Right atrium auricular region (tissue), 2 donors: ENCODE measurements around the gene SLC35F4. TPM values are rescaled to one million over a fixed set of nuclear protein-coding genes. Genes with fewer than 3 reads are reported as not detected.
"Not testable (repeated sequence)": the region's sequence is repeated elsewhere in the genome, so short reads cannot be mapped to it uniquely, and the experiment has no call there.

Experiments used
- DNase-seq: peaks from one replicate; pipeline ENCODE4 v3.0.0-alpha.2; 2019; ENCODE audit warnings: low spot score
- H3K27ac ChIP-seq, 2 donors: fragments of 200-600 bp; sonication (generic); 1 replicate in 1 of 2; 2 replicates in 1 of 2; pipeline ENCODE4 v1.5.1; 2016 to 2019
- H3K27me3 ChIP-seq, 2 donors: fragments of 200-600 bp; sonication (generic); one replicate each; pipeline versions ENCODE4 v1.5.1 to v1.6.0; 2017 to 2019
- H3K36me3 ChIP-seq: fragments of 200-600 bp; sonication (generic); one replicate; pipeline ENCODE4 v1.5.1; 2016
- H3K4me1 ChIP-seq, 2 donors: fragments of 200-600 bp; sonication (generic); one replicate each; pipeline versions ENCODE4 v1.5.1 to v1.6.0; 2017 to 2019
- H3K4me3 ChIP-seq, 2 donors: fragments of 200-600 bp; sonication (generic); 1 replicate in 1 of 2; 2 replicates in 1 of 2; pipeline ENCODE4 v1.5.1; 2017 to 2019; ENCODE audit warnings: mild to moderate bottlenecking in 1 of 2, moderate library complexity in 1 of 2
- H3K9me3 ChIP-seq, 2 donors: fragments of 200-600 bp; sonication (generic); one replicate each; pipeline ENCODE4 v1.5.1; 2019
- CTCF ChIP-seq, 2 donors: fragments of 200-600 bp; sonication (generic); IDR thresholded peaks; one replicate each; pipeline ENCODE4 v1.5.1; 2019; ENCODE audit warnings: antibody characterized with exemption in 2 of 2
- total RNA-seq, 2 donors: library from RNA; depleted of rRNA; stranded (reverse); fragments of >200 nt; gene quantifications; one replicate each; pipeline ENCODE4 v1.1.0, GENCODE V29; 2016

Gene SLC35F4
- total RNA-seq, 2 donors from 2014 or later = not detected

- Histone ChIP-seq H3K27me3 (peaks cover 0 to 12% of the 10 kb centered on the region in 2 donors), H3K4me1 (peaks cover 0 to 17% of the 10 kb centered on the region in 2 donors), H3K27ac (no peak overlapping the region), H3K9me3 (no peaks in the 10 kb centered on the region), H3K36me3 (no peaks in the 10 kb centered on the region), H3K4me3 (no peak overlapping the region)
- TF ChIP-seq CTCF (IDR thresholded peaks at IDR 0.05) = no peak
- no peak for DNase-seq
These were observed 1.2 kb downstream of the SLC35F4 start for GRCh38 chr14:57864659-57865058.

- H3K9me3 ChIP-seq = no peaks in the 10 kb centered on the region
- DNase-seq = no peak
- TF ChIP-seq CTCF (IDR thresholded peaks at IDR 0.05) = no peak
- no peaks in the 10 kb centered on the region for H3K36me3 ChIP-seq
- peaks cover 0 to 17% of the 10 kb centered on the region in 2 donors for H3K4me1 ChIP-seq
- H3K27me3 ChIP-seq = peaks cover 0 to 12% of the 10 kb centered on the region in 2 donors
- no peak overlapping the region for H3K4me3 ChIP-seq
- no peak overlapping the region for H3K27ac ChIP-seq
These were observed 2.4 kb downstream of the SLC35F4 start for GRCh38 chr14:57863471-57863870.

DNA sequence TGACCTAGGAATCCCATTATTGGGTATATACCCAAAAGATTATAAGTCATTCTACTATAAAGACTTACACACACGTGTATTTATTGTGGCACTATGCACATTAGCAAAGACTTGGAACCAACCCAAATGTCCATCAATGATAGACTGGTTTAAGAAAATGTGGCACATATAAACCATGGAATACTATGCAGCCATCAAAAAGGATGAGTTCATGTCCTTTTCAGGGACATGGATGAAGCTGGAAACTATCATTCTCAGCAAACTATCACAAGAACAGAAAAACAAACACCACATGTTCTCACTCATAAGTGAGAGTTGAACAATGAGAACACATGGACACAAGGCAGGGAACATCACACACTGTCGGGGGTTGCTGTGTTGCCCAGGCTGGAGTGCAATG lies 10.2 kb downstream of the SLC35F4 start:
- DNase-seq, H3K4me3 ChIP-seq, H3K4me1 ChIP-seq, H3K9me3 ChIP-seq, H3K27me3 ChIP-seq, H3K27ac ChIP-seq, H3K36me3 ChIP-seq: not testable (repeated sequence)

DNA sequence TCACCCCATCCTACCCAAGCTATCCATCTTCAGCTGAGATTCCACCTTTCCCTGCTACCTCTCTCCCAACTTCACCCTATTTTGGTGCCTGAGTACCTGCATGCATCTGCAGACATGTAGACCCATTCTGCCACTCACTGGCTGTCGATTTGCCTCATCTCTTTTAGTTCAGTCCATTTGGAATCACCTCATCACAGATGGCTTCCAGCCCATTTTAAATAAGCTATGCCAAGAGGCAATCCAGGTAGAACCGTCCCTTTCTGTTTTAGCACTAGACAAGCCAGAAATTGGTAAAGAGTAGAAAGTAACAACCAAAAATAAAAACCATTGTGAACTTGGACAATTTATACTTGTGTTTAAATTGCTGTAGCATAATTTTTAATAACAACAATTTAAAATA lies 11.3 kb downstream of the SLC35F4 start:
- H3K27ac ChIP-seq = no peak overlapping the region
- no peak overlapping the region for H3K4me3 ChIP-seq
- no peak for TF ChIP-seq CTCF (IDR thresholded peaks at IDR 0.05)
- no peaks in the 10 kb centered on the region for H3K27me3 ChIP-seq
- H3K9me3 ChIP-seq = no peaks in the 10 kb centered on the region
- DNase-seq = no peak
- H3K36me3 ChIP-seq = no peaks in the 10 kb centered on the region
- no peaks in the 10 kb centered on the region for H3K4me1 ChIP-seq

DNA sequence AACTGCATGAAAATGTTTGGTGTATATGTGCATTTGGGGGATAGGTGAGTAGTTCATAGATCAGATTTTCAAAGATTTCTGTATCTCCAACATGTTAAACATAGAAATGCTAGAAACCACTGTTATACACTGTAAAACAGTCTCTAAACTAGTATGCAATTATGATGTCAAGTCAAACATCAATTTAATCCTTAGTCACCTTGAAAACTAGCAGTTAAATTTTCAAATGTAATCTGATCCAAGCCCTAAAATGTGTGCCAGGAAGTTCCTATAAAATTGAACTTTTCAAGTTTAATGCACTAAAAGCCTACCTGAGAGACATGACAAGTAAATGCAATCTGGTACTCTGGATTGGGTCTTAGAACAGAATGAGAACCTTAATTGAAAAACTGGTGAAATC lies 14.5 kb downstream of the SLC35F4 start:
- H3K27me3 ChIP-seq = no peaks in the 10 kb centered on the region
- H3K4me3 ChIP-seq = no peak overlapping the region
- H3K36me3 ChIP-seq = no peaks in the 10 kb centered on the region
- no peak overlapping the region for H3K27ac ChIP-seq
- TF ChIP-seq CTCF (IDR thresholded peaks at IDR 0.05) = no peak
- H3K4me1 ChIP-seq = no peaks in the 10 kb centered on the region
- no peaks in the 10 kb centered on the region for H3K9me3 ChIP-seq
- no peak for DNase-seq

- H3K4me1 ChIP-seq = no peaks in the 10 kb centered on the region
- no peak for TF ChIP-seq CTCF (IDR thresholded peaks at IDR 0.05)
- no peaks in the 10 kb centered on the region for H3K9me3 ChIP-seq
- no peak overlapping the region for H3K27ac ChIP-seq
- H3K27me3 ChIP-seq = no peaks in the 10 kb centered on the region
- no peaks in the 10 kb centered on the region for H3K36me3 ChIP-seq
- H3K4me3 ChIP-seq = no peak overlapping the region
- no peak for DNase-seq
These were observed 17.1 kb downstream of the SLC35F4 start for GRCh38 chr14:57848786-57849185.
